GM19463 (cell line): ENCODE measurements around the gene MACF1.

Experiments
- ATAC-seq: cut with Tn5 transposase; IDR thresholded peaks from one replicate; pipeline ENCODE4 v1.9.1; 2021; ENCODE audit warnings: mild to moderate bottlenecking, moderate library complexity; ENCODE audit not compliant: unreplicated experiment

MACF1 gene

DNA sequence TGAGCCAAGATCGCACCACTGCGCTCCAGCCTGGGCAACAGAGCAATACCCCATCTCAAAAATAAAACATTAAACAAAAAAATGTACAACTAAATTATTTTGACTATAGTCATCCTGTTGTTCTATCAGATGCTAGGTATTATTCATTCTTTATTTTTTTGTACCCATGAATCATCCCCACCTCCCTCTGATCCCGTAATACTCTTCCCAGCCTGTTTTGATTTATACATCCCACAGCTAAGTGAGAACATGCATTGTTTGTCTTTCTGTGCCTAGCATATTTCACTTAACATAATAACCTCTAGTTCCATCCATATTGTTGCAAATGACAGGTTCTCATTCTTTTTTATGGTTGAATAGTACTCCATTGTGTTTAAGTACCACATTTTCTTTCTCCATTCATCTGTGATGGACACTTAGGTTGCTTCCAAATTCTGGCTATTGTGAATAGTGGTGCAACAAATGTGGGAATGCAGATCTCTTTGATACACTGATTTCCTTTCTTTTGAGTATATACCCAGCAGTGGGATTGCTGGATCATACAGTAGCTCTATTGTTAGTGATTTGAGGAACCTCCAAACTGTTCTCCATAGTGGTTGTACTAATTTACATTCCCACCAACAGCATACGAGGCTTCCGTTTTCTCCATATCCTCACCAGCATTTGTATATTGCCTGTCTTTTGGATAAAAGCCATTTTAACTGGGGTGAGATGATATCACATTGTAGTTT is 84.4 kb downstream of the MACF1 start:
- no peak for ATAC-seq

DNA sequence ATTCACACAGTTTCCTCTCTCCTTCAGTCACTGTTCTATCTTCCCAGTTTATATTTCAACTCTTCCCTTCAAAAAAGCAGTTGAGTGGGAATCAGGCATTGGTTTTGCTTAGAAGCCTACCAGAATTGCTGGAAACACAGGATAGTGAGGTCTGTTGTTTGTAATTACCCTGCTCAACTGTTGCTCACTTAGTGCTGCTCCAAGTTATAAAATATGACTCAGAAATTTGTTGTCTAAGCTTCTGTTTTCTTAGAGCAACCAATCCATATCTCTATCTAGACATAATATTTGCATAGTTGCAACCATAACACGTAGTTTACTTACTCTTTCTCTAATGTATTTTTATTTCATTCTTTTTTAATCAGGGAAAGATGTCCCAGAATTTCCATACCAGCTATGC is 87.9 kb downstream of the MACF1 start:
- no peak for ATAC-seq

GRCh38 chr1:39293375-39294070 is 89.0 kb downstream of the MACF1 start:
- no peak for ATAC-seq

GRCh38 chr1:39294531-39294930 is 90.0 kb downstream of the MACF1 start:
- no peak for ATAC-seq

- no peak for ATAC-seq
Observed at GRCh38 chr1:39295901-39296300, 91.4 kb downstream of the MACF1 start.

DNA sequence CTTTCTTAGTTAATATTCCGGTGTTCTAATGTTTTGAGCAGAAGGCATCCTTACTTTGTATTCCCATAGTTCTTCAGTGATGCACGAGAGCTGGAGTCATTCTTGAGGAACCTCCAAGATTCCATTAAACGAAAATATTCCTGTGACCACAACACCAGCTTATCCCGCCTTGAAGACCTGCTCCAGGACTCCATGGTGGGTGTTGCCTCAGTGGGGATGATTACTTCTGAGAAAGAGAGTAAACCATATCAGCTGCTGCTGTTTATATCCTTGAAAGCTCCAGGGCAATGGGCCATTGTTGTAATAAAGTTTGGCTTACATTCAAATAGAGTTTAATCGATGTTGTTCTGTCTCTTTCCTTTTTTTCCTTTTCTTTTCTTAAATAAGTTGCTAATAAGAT is 93.1 kb downstream of the MACF1 start:
- ATAC-seq = no peak

DNA sequence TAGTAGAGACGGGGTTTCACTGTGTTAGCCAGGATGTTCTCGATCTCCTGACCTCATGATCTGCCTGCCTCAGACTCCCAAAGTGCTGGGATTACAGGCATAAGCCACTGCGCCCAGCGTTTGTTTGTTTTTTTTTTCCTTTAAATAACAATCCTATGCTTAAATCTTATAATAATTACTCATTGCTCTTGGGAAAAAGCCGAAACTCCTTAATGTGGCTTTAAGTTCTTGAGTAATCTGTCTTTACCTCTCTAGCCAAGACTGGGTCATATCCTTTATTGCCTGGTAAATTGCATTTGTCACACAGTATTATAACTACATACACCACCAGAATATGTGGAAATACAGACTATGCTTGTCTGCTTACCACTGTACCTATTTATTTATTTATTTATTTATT is 97.1 kb downstream of the MACF1 start:
- ATAC-seq = no peak

DNA sequence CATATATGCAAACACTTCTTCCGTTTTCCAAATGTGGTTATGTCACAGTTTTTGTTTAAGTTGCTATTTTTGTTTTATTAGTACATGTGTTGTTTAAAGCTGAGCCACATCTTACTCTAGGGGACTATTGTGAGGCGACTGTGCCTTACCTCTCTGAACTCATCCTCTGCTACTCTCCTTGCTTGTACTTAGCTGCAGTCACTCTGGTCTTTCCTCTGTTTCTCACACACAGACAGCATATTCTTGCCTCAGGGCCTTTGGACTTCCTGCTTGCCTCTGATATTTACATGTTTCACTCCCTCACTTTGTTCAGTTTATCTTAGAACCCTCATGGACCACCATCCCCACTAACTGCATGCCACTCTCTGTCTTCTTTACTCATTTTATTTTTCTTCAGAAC is 101.1 kb downstream of the MACF1 start:
- no peak for ATAC-seq

DNA sequence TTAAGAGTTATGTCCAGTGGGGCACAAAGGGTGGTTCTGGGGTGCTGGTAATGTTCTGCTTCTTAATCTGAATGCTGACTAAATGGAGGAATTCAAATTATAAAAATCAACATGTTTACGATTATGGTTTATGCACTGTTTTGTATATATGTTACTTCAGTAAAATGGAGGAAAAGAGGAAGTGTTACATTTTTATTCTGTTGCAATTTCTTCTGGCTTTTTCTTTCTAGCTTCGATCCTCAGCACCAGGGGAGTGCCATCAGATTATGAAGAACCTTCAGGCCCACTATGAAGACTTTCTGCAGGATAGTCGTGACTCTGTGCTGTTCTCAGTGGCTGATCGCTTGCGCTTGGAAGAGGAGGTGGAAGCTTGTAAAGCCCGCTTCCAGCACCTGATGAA is 105.5 kb downstream of the MACF1 start:
- no peak for ATAC-seq

GRCh38 chr1:39310691-39311090 is 106.2 kb downstream of the MACF1 start:
- ATAC-seq = no peak

DNA sequence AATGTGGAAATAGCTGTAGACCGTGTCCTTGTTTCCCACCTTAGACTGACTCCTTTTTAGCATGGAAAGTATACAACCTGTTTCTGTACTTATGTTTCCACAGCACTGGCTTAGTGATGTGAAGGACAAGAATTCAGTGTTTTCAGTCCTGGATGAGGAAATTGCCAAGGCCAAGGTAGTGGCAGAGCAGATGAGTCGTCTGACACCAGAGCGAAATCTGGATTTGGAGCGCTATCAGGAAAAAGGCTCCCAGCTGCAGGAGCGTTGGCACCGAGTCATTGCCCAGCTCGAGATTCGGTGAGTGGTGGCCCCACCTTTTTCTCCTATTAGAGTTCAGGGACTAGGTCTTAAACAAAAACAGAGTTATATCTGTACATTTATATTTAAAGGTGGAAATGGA is 112.6 kb downstream of the MACF1 start:
- no peak for ATAC-seq

DNA sequence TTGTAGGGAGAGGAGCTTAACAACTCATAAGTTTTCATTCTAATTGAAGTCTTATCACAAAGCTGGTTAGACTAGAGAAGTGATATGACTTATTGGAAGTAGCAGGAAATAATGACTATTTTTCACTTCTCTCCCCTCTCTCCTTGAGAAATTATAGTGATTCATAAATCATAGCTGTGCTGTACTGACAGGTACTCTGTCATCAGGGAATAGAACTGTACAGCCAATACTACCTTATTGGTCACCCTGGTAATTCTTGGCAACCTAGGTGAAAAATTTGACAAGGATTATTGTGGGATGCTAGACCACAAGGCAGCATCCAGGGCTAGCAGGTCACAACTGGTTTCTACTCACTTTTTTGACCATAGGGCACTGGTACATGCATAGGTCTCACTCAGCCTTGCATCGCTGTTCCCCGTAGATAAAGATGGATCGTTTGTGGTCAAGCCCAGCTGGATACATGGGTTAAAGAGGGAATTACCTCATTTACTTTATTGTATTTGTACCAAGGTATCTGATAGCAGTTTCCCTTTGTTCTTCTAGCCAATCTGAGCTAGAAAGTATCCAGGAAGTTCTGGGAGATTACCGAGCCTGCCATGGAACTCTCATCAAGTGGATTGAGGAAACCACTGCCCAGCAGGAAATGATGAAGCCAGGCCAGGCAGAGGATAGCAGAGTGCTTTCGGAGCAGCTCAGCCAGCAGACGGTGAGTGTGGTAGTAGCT is 113.6 kb downstream of the MACF1 start:
- no peak for ATAC-seq

- no peak for ATAC-seq
Observed at GRCh38 chr1:39321979-39322378, 117.5 kb downstream of the MACF1 start.

DNA sequence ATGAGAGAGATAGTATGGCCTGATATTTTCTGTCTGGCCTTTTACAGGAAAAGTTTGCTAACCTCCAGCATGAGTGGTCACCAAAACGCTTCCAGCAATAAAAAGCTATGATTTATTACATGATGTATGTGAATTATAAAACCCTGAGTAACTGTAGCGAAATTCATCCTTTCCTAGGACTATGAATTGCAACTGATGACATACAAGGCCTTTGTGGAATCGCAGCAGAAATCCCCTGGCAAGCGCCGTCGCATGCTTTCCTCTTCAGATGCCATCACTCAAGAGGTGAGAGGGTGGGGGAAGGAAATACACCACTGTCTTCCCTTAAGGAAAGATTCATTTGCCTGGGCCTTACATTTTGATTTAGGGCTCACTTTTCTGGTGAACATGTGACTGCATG is 117.9 kb downstream of the MACF1 start:
- no peak for ATAC-seq

DNA sequence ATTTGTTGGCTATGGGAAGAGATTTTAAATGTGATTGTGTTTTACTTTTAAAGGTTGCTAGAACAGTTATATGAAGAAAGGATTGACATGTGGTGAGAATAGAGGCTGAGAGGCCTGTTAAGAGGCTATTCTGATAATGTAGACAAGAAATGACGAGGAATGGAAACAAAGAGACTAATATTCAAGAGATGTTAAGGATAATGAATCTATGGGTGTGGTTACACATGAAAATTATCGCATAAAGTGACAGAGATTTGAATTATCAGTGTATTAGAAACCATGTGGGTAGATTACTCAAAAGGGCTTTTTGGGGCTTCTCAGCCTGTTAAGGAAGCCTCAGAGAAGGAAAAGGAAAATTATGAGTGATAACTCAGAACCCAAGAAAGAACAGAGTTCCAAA is 120.4 kb downstream of the MACF1 start:
- ATAC-seq = no peak

- no peak for ATAC-seq
Observed at GRCh38 chr1:39326836-39327235, 122.3 kb downstream of the MACF1 start.

DNA sequence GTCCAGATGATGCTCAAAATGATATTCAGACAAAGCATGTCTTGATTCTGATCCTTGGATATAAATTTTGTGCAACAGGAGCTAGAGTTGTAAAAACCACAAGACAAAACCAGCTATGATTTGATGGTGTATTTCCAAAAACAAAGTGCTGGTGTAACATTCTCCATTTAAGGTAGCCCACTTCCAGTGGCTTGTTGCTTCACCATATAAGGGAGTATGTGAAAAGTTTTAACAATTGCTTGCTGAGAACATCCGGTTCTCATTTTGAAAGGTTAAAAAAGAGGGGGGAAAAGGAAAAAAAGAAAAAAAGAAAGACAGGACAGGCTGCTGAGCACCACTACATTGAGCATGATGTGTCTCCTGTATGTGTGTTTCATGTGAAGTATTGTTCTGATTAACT is 123.6 kb downstream of the MACF1 start:
- no peak for ATAC-seq

- no peak for ATAC-seq
Observed at GRCh38 chr1:39328586-39329121, 124.2 kb downstream of the MACF1 start.

DNA sequence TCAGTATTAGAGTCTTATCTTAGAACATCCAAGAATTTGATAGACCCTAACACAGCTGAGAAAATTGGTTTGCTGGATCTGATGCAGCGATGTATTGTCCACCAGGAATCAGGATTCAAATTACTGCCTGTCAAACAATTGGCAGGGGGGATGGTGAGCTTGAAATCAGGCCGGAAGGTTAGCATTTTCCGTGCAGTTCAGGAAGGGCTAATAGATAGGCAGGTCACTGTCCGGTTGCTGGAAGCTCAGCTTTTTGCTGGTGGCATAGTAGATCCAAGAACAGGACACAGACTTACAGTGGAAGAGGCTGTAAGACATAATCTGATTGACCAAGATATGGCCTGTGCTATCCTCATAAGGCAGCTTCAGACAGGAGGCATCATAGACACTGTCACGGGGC is 127.2 kb downstream of the MACF1 start:
- no peak for ATAC-seq

DNA sequence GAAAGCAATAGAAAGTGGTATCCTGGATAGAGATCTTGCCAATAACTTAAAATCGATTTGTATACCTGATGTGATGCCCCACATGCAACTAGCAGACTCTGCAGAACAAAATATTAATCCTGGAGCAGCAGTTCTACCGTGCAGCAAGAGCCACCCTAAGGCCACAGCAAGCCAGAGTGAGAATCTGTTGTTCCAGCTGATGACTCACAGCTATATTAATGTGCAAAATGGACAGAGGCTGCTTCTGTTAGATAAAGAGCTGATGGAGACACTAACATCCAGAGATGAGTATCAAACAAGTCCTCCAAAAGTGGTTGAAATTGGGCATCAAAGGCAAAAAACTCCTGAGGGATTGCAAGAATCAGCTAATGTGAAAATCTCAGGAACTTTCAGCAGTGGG is 127.8 kb downstream of the MACF1 start:
- ATAC-seq = no peak

GRCh38 chr1:39332828-39333227 is 128.3 kb downstream of the MACF1 start:
- ATAC-seq = no peak

GRCh38 chr1:39333296-39333695 is 128.8 kb downstream of the MACF1 start:
- ATAC-seq = no peak
